ENCODE measurements around the gene CD207.
A peak's percentile ranks its signal among the peaks of the same experiment; 100 is the strongest.
"Not testable (repeated sequence)": the region's sequence is repeated elsewhere in the genome, so short reads cannot be mapped to it uniquely, and the experiment has no call there.

CD207 gene

GRCh38 chr2:70835643-70836042 lies at the start of gene CD207:
Gene CD207, minus strand, starts transcription at chr2:70835816. Its CDS starts 40 bp downstream, at chr2:70835776.
- no peak for DNase-seq

- DNase-seq, result not testable (repeated sequence)
Observed at GRCh38 chr2:70878543-70878942, 42.9 kb upstream of the CD207 start.

- peak; percentile 32 for DNase-seq
Observed at GRCh38 chr2:70876138-70876537, 40.5 kb upstream of the CD207 start.

- no peak for DNase-seq
Observed at GRCh38 chr2:70873541-70873940, 37.9 kb upstream of the CD207 start.

- peak; percentile 92 for DNase-seq
Observed at GRCh38 chr2:70871398-70872211, 36.0 kb upstream of the CD207 start.

- no peak for DNase-seq
Observed at GRCh38 chr2:70870790-70871189, 35.2 kb upstream of the CD207 start.

- DNase-seq, result no peak
Observed at GRCh38 chr2:70868970-70869369, 33.4 kb upstream of the CD207 start.

GRCh38 chr2:70861777-70862625 lies 26.4 kb upstream of the CD207 start:
- peak; percentile 92 for DNase-seq

GRCh38 chr2:70855667-70856066 lies 20.1 kb upstream of the CD207 start:
- no peak for DNase-seq

GRCh38 chr2:70854411-70854810 lies 18.8 kb upstream of the CD207 start:
- DNase-seq, result no peak

GRCh38 chr2:70852824-70853223 lies 17.2 kb upstream of the CD207 start:
- no peak for DNase-seq

GRCh38 chr2:70851704-70852103 lies 16.1 kb upstream of the CD207 start:
- DNase-seq, result no peak

- peak; percentile 23 for DNase-seq
Observed at GRCh38 chr2:70850925-70851324, 15.3 kb upstream of the CD207 start.

GRCh38 chr2:70842401-70842800 lies 6.8 kb upstream of the CD207 start:
- DNase-seq, result peak; percentile 27

GRCh38 chr2:70837980-70838925 lies 2.6 kb upstream of the CD207 start:
- DNase-seq, result no peak

GRCh38 chr2:70834881-70835280 lies 735 bp downstream of the CD207 start:
- peak; percentile 24 for DNase-seq

GRCh38 chr2:70834106-70834505 lies 1.5 kb downstream of the CD207 start:
- no peak for DNase-seq

GRCh38 chr2:70833246-70833645 lies 2.4 kb downstream of the CD207 start:
- no peak for DNase-seq

GRCh38 chr2:70832386-70832785 lies 3.2 kb downstream of the CD207 start:
- no peak for DNase-seq

- DNase-seq, result no peak
Observed at GRCh38 chr2:70831861-70832260, 3.8 kb downstream of the CD207 start.

GRCh38 chr2:70830366-70830765 lies 5.2 kb downstream of the CD207 start:
- DNase-seq, result peak; percentile 27

GRCh38 chr2:70829916-70830315 lies 5.7 kb downstream of the CD207 start:
- no peak for DNase-seq

All from islet precursor cell (in vitro differentiated cells).